Trophoblast cell (in vitro differentiated cells and primary cell): ENCODE measurements around the gene SERPINA12.

Experiments used
- DNase-seq, 2 donors: peaks; one replicate each; pipeline ENCODE4 v3.0.0-alpha.2; 2016
- H2AFZ ChIP-seq: 2 replicates; pipeline ENCODE4 v1.6.1; 2013; ENCODE audit warnings: low read length, moderate library complexity, mild to moderate bottlenecking; ENCODE audit not compliant: insufficient read depth, poor library complexity
- H2AK5ac ChIP-seq: 2 replicates; pipeline ENCODE4 v1.6.1; 2013; ENCODE audit warnings: mild to moderate bottlenecking, low read length
- H2BK120ac ChIP-seq: 2 replicates; pipeline ENCODE4 v1.6.1; 2013; ENCODE audit warnings: low read length, mild to moderate bottlenecking, moderate library complexity; ENCODE audit not compliant: insufficient read depth, poor library complexity
- H2BK12ac ChIP-seq: 2 replicates; pipeline ENCODE4 v1.6.1; 2013; ENCODE audit warnings: mild to moderate bottlenecking, low read length, moderate library complexity
- H2BK5ac ChIP-seq: 2 replicates; pipeline ENCODE4 v1.6.1; 2013; ENCODE audit warnings: low read length, low read depth, moderate library complexity, mild to moderate bottlenecking; ENCODE audit not compliant: poor library complexity
- H3K14ac ChIP-seq: 2 replicates; pipeline ENCODE4 v1.6.1; 2013; ENCODE audit warnings: mild to moderate bottlenecking, low read length
- H3K18ac ChIP-seq: 2 replicates; pipeline ENCODE4 v1.6.1; 2013; ENCODE audit warnings: mild to moderate bottlenecking, low read length
- H3K23ac ChIP-seq: 2 replicates; pipeline ENCODE4 v1.6.1; 2013; ENCODE audit warnings: low read length
- H3K27ac ChIP-seq: 2 replicates; pipeline ENCODE4 v1.5.1; 2013; ENCODE audit warnings: low read depth, mild to moderate bottlenecking, inconsistent platforms, low read length, moderate library complexity
- H3K27me3 ChIP-seq: 2 replicates; pipeline ENCODE4 v1.6.1; 2013; ENCODE audit warnings: inconsistent platforms, mild to moderate bottlenecking, low read length, moderate library complexity; ENCODE audit not compliant: insufficient read depth
- H3K36me3 ChIP-seq, 2 experiments: 1 replicate in 1 of 2; 2 replicates in 1 of 2; pipeline ENCODE4 v1.6.1; 2013; ENCODE audit warnings: low read length in 2 of 2, mild to moderate bottlenecking in 2 of 2, moderate library complexity in 1 of 2; ENCODE audit not compliant: insufficient read depth in 2 of 2, control insufficient read depth in 1 of 2
- H3K4ac ChIP-seq: 2 replicates; pipeline ENCODE4 v1.6.1; 2013; ENCODE audit warnings: low read depth, mild to moderate bottlenecking, low read length, moderate library complexity
- H3K4me1 ChIP-seq, 2 experiments: 1 replicate in 1 of 2; 2 replicates in 1 of 2; pipeline ENCODE4 v1.6.1; 2013; ENCODE audit warnings: low read length in 2 of 2, mild to moderate bottlenecking in 2 of 2, moderate library complexity in 1 of 2; ENCODE audit not compliant: insufficient read depth in 2 of 2, control insufficient read depth in 1 of 2
- H3K4me2 ChIP-seq: 2 replicates; pipeline ENCODE4 v1.6.1; 2013; ENCODE audit warnings: inconsistent platforms, mild to moderate bottlenecking, low read length, moderate library complexity
- H3K4me3 ChIP-seq: 2 replicates; pipeline ENCODE4 v1.5.1; 2013; ENCODE audit warnings: mild to moderate bottlenecking, low read depth, low read length, inconsistent platforms
- H3K79me1 ChIP-seq: one replicate; pipeline ENCODE4 v1.6.1; 2013; ENCODE audit warnings: low read length
- H3K79me2 ChIP-seq: 2 replicates; pipeline ENCODE4 v1.6.1; 2013; ENCODE audit warnings: low read length, mild to moderate bottlenecking; ENCODE audit not compliant: control insufficient read depth, insufficient read depth, poor library complexity
- H3K9ac ChIP-seq: 2 replicates; pipeline ENCODE4 v1.6.1; 2013; ENCODE audit warnings: mild to moderate bottlenecking, low read length
- H3K9me3 ChIP-seq: 2 replicates; pipeline ENCODE4 v1.6.1; 2013; ENCODE audit warnings: low read depth, mild to moderate bottlenecking, control low read depth, inconsistent platforms, low read length; ENCODE audit not compliant: insufficient read depth
- H4K12ac ChIP-seq: 2 replicates; pipeline ENCODE4 v1.6.1; 2013; ENCODE audit warnings: low read depth, mild to moderate bottlenecking, low read length, moderate library complexity
- H4K8ac ChIP-seq: 2 replicates; pipeline ENCODE4 v1.6.1; 2013; ENCODE audit warnings: low read depth, mild to moderate bottlenecking, low read length, moderate library complexity
- H4K91ac ChIP-seq: one replicate; pipeline ENCODE4 v1.6.1; 2013; ENCODE audit warnings: low read depth, mild to moderate bottlenecking, low read length, moderate library complexity
- WGBS: extraction: QIAGEN DNeasy Blood & Tissue Kit; methylation state at CpG from one replicate; pipeline ENCODE4 v1.1.7; 2013; ENCODE audit warnings: missing lambda C conversion rate; ENCODE audit not compliant: insufficient read length, insufficient coverage; ENCODE audit errors: extremely low coverage; 5-methylcytosine and 5-hydroxymethylcytosine counted together

The SERPINA12 gene

GRCh38 chr14:94489336-94489735 lies 19.9 kb downstream of the SERPINA12 start:
- H3K9ac ChIP-seq = no peak overlapping the region
- no peak overlapping the region for H3K18ac ChIP-seq
- no peak overlapping the region for H4K8ac ChIP-seq
- no peak overlapping the region for H4K12ac ChIP-seq
- H3K14ac ChIP-seq = no peak overlapping the region
- peaks cover 3% of the 10 kb centered on the region for H3K9me3 ChIP-seq
- no peaks in the 10 kb centered on the region for H3K79me1 ChIP-seq
- DNase-seq = no peak
- H3K4me3 ChIP-seq = no peak overlapping the region
- no CpG with 5 or more reads among the region's 11 CpGs for WGBS
- no peak overlapping the region for H3K27ac ChIP-seq
- no peak overlapping the region for H2BK5ac ChIP-seq
- no peak overlapping the region for H3K4ac ChIP-seq
- no peak overlapping the region for H3K4me2 ChIP-seq
- no peaks in the 10 kb centered on the region for H3K36me3 ChIP-seq
- H2BK12ac ChIP-seq = no peak overlapping the region
- H2BK120ac ChIP-seq = no peak overlapping the region
- no peak overlapping the region for H4K91ac ChIP-seq
- H3K4me1 ChIP-seq = peaks cover 0 to 3% of the 10 kb centered on the region in 2 experiments
- no peaks in the 10 kb centered on the region for H3K79me2 ChIP-seq
- H2AFZ ChIP-seq = no peak overlapping the region
- H3K23ac ChIP-seq = no peak overlapping the region
- no peaks in the 10 kb centered on the region for H3K27me3 ChIP-seq
- no peak overlapping the region for H2AK5ac ChIP-seq

GRCh38 chr14:94486883-94487282 lies 22.4 kb downstream of the SERPINA12 start:
- WGBS = no CpG with 5 or more reads among the region's 5 CpGs
- no peak overlapping the region for H2BK5ac ChIP-seq
- DNase-seq = no peak

GRCh38 chr14:94485944-94486841 lies 23.1 kb downstream of the SERPINA12 start:
- Histone ChIP-seq H3K79me2 (no peaks in the 10 kb centered on the region), H3K4me1 (peaks cover 0 to 3% of the 10 kb centered on the region in 2 experiments), H2BK5ac (no peak overlapping the region), H3K27me3 (no peaks in the 10 kb centered on the region), H3K4ac (no peak overlapping the region), H3K36me3 (no peaks in the 10 kb centered on the region), H3K23ac (no peak overlapping the region), H4K12ac (no peak overlapping the region), H4K8ac (no peak overlapping the region), H3K18ac (no peak overlapping the region), H3K9ac (no peak overlapping the region), H3K4me3 (peak overlapping the region; percentile 18), H2AK5ac (no peak overlapping the region), H4K91ac (no peak overlapping the region), H3K14ac (no peak overlapping the region), H3K4me2 (peak overlapping the region; percentile 82), H3K79me1 (no peaks in the 10 kb centered on the region), H3K9me3 (peaks cover 3% of the 10 kb centered on the region), H3K27ac (no peak overlapping the region), H2AFZ (no peak overlapping the region), H2BK120ac (no peak overlapping the region), H2BK12ac (no peak overlapping the region)
- DNase-seq = peak; percentile 65 to 79
- no CpG with 5 or more reads among the region's 26 CpGs for WGBS

More at GRCh38 chr14:94486883-94487282, 22.4 kb downstream of the SERPINA12 start:
- Histone ChIP-seq H3K4ac (no peak overlapping the region), H3K27me3 (no peaks in the 10 kb centered on the region), H3K4me3 (no peak overlapping the region), H3K27ac (no peak overlapping the region), H3K23ac (no peak overlapping the region), H3K79me1 (no peaks in the 10 kb centered on the region), H3K4me2 (peak overlapping the region; percentile 82), H3K9ac (no peak overlapping the region), H4K8ac (no peak overlapping the region), H4K12ac (no peak overlapping the region), H2AFZ (no peak overlapping the region), H2BK120ac (no peak overlapping the region), H2BK12ac (no peak overlapping the region), H3K79me2 (no peaks in the 10 kb centered on the region), H3K18ac (no peak overlapping the region), H2AK5ac (no peak overlapping the region), H3K14ac (no peak overlapping the region), H3K9me3 (peaks cover 3% of the 10 kb centered on the region), H4K91ac (no peak overlapping the region), H3K4me1 (peaks cover 0 to 3% of the 10 kb centered on the region in 2 experiments), H3K36me3 (no peaks in the 10 kb centered on the region)

GRCh38 chr14:94484481-94484880 lies 24.8 kb downstream of the SERPINA12 start:
- peaks cover 0 to 3% of the 10 kb centered on the region in 2 experiments for H3K4me1 ChIP-seq
- WGBS = no CpG with 5 or more reads among the region's 5 CpGs
- no peak overlapping the region for H4K8ac ChIP-seq
- no peak overlapping the region for H2AK5ac ChIP-seq
- no peaks in the 10 kb centered on the region for H3K36me3 ChIP-seq
- peaks cover 3% of the 10 kb centered on the region for H3K9me3 ChIP-seq
- H3K4me3 ChIP-seq = no peak overlapping the region
- H3K9ac ChIP-seq = no peak overlapping the region
- no peak for DNase-seq
- no peak overlapping the region for H3K14ac ChIP-seq
- H4K91ac ChIP-seq = no peak overlapping the region
- H3K23ac ChIP-seq = no peak overlapping the region
- no peak overlapping the region for H3K27ac ChIP-seq
- H2AFZ ChIP-seq = no peak overlapping the region
- no peak overlapping the region for H4K12ac ChIP-seq
- no peaks in the 10 kb centered on the region for H3K79me1 ChIP-seq
- no peak overlapping the region for H3K18ac ChIP-seq
- H2BK120ac ChIP-seq = no peak overlapping the region
- H3K4me2 ChIP-seq = no peak overlapping the region
- H3K27me3 ChIP-seq = no peaks in the 10 kb centered on the region
- H3K79me2 ChIP-seq = no peaks in the 10 kb centered on the region
- no peak overlapping the region for H2BK12ac ChIP-seq
- H2BK5ac ChIP-seq = no peak overlapping the region
- no peak overlapping the region for H3K4ac ChIP-seq
